GM19455 (cell line): ENCODE measurements around the gene UBALD1.
"Not testable (repeated sequence)": the region's sequence is repeated elsewhere in the genome, so short reads cannot be mapped to it uniquely, and the experiment has no call there.

Experiments
- ATAC-seq: cut with Tn5 transposase; IDR thresholded peaks from one replicate; pipeline ENCODE4 v1.9.1; 2021; ENCODE audit not compliant: unreplicated experiment

The UBALD1 gene

DNA sequence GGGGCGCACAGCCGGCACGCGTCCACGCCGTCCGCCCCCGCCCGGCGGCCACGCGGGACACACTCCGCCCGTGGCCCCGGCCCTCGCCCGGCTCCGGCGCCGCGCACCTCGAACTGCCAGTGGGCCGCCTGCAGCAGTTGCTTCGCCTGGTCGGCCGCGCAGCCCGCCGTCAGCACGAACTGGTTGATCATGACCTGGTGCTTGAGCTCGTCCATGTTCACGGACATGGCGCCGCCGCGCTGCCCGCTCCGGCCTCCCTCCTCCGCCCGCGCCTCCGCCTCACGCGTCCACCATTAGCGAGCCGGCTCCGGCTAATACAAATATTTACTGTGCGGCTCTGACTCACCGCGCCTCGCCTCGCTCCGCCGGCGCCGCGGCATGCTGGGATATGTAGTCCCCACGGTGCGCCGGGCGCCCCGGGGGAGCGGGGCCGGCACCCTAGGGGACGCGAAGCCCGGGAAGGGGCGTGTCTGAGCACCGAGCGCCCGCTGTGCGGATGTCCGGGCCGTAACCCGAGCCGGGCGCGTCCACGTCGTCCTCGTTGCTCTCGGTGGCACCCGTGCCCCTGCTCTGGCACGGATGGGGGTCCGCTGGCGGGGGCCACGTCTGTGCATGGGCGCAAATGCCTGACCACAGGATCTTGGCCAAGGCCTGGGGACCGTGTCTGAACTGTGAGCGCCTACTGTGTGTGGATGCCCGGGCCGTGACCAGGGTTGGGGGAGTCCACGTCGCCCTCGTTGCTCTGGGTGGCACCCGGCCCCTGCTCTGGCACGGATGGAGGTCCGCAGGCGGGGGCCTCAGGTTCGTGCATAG is at the start of gene UBALD1:
UBALD1 (minus strand) TSS at position 318 of the 813 bp plus-strand sequence; CDS start at position 227, 91 bp downstream.
- ATAC-seq, result peak; percentile 62

DNA sequence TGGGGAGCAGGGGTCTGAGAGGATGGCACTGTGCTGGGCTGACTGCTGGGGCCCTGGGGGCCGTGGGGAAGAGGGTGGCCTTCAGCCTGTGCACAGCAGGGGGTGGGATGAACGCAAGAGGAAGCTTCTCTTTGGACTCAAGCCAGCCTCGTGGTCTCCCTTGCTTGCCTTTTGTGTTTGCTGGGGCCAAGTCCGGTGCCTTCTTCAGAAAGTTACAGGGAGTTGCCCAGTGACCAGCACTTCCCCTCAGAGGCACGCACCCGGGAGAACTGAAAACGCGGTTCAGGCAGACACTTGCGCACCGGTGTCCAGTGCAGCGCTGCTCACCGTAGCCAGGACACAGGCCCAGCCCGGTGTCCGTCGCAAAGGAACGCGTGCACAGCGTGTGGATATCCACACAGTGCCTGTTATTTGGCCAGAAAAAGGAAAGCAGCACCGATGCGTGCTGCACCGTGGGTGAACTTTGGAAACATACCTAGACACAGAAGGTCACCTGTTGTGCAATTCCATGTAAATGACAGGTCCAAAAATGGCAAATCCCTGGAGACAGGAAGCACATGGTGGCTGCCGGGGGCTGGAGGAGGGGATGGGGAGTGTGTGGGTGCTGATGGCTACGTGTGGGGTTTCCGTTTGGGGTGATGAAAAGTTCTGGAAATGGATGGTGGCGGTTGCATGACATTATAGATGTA is 49.2 kb upstream of the UBALD1 start:
- no peak for ATAC-seq

DNA sequence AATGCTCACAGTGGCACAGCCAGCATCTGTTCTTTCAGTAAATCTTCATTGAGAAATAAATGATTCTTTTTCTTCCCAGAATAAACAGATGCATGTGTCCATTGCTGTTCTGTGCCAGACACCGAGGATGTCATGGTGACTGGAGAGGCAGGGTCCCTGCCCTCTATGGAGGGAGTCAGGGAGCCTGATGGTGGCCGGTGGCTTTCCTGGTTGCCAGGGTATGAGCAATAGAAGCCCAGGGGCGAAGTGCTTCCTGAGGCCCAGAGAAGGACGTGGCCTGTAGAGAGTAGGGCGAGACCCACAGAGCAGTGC is 48.7 kb upstream of the UBALD1 start:
- ATAC-seq, result no peak

DNA sequence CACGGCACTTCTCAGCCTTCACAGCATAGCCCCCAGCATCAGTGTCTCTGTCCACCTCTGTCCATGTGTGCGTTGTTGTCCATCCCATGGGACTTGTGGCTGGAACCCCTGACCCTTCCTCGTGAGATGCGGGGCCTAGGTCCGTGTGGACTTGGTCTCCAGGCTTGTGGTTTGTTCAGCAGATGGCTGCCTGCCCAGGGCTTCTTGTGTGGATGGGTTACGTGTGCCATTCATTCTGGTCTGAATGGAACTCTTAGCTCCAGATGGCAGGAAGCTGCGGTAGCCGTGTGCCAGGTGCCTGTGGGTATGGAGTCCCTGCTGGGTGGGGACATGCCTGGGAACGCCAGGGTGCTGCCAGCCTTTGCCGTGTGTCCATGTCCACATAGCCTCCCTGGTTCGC is 47.0 kb upstream of the UBALD1 start:
- ATAC-seq, result no peak

DNA sequence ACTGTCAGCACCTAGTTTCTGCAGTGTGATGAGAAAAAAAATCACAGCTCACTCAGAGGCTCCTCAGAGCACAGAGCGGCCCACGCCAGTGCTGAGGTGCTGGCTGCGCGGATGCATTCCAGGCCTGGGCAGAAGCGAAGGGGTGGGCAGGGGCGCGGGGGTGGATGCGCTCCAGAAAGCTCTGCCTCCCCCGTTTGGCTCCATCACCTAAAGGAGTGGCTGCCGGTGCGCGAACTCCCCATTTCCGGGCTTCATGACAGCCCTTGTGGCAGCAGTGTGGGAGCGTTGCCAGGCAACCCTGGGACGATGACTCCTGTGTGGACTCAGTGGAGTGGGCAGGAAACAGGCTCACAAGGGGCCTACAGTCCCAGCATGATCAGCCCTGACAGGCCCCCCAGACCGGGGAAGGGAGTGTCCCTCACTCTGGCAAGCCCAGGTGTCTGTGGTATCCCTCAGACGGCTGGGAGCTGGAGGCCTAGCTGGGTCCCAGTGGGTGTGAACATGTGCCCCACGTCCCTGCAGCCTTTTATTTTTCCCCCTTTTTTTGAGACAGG is 45.8 kb upstream of the UBALD1 start:
- no peak for ATAC-seq

DNA sequence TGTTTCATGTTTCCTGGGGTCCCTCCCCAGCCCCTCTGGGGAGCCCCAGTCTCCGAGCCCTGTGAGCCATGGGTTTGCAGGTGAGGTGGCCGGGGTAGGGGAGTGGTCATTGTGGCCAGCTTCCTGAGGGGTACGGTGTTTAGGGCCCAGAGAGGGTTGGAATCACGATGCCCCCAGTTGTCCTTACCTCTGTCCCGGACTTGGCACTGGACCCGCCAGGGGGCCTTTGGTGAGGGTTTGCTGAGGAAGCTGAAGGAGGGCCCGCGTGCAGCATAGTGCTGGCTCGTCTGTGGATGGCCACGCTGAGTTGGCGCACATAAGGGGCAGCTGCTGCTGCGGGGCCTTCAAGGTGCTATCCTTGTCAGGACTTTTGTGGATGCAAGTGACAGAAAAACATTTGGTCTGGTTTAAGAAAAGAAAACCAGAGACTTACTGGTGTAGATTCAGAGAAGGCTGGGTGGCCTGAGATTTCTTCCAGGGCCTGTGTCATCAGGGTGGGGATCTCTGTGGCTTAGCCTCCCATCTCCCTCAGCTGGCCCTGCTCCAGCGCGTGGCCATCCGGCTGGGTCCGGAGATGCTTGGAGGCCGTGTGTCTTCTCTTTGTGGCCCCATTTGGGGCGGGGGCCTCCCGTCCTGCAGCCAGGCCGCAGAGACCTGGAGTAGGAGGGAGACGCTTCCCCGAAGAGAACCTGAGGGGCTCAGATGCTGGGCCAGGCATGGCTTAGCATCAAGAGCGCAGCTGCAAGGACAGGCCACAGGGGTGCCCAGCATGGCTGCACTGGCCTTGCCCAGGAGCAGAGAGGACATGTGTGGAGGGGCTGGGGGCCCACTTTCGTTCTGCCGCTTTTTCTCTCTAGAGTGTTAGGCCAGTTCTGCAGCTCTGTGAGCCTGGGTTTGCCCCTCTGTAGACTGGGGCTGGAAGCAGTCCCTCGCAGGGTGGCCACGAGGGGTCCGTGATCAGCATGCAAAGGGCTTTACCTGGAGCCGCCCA is 45.0 kb upstream of the UBALD1 start:
- ATAC-seq, result no peak

DNA sequence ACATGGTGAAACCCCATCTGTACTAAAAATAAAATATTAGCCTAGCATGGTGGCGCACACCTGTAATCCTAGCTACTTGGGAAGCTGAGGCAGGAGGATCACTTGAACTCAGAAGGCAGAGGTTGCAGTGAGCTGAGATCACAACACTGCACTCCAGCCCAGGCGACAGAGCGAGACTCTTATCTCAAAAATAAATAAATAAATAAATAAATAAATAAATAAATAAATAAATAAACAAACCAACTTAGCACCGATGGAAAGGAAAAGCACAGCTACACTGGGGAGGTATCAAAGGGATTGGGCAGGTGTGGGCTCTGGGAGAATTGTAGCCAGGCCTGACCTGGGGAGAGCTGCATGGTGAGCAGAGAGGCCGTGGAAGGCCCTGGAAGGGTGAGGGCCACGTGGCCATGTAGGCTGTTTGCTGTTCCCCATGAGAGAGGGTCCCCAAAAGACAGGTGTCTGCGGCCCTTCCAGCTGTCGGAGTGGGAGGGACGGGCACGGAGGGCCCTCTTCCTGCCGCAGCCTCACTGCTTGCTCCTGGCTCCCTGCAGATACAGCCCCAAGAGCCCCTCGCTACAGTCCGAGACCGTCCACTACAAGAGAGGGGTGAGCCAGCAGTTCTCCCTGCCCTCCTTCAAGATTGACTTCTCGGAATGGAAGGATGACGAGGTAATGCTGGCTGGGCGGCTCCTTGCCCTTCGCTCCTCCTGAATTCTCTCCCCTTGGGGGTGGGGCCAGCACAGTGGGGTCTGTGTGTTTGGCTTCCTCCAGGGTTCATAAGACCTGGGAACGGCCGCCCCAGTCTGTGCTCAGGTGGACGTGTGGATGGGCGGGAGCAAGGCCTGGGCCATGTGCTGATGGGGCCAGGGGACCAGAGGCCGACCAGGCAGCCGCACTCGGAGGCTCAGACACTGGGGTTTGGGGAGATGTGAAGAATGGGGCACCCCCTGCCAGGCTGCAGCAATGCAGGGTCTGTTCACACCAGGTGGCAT is 42.3 kb upstream of the UBALD1 start:
- ATAC-seq, result no peak

DNA sequence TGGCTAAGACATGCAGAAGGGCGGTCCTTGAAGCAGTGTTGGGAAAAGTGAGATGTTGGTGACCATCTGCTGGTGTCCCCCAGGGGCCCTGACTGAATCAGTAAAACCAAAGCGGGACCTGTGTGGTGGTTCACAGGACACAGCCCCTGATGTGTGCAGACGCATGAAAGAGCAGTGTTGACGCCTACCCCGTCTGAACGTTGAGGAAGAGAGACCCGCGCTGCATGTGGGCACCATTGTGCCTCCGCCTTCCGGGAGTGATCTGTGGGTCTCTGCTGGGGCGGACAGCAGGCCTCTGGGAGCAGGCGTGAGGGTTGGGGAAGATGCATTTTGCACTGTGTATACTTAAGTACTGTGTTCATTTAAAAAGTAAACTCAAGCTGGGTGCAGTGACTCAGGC is 41.5 kb upstream of the UBALD1 start:
- ATAC-seq, result no peak

DNA sequence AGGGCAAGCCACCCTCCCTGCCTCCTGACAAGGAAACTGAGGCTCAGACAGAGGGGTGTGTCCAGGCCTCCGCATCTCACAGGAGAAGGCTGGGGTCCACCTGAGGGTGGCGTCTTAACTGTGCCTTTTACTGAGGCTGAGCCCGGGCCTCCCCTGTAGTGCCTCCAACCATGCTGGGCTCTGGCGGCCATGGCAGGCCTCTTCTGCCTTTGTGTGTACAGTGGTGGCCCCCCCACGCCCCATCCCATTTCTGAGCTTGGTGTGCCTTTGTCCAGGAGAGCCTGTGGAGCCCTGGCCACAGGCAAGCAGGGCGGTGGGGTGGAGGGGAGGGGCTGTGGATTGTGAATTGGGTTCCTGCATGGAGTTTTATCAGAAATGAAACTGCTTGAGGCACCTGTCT is 41.1 kb upstream of the UBALD1 start:
- ATAC-seq, result no peak

DNA sequence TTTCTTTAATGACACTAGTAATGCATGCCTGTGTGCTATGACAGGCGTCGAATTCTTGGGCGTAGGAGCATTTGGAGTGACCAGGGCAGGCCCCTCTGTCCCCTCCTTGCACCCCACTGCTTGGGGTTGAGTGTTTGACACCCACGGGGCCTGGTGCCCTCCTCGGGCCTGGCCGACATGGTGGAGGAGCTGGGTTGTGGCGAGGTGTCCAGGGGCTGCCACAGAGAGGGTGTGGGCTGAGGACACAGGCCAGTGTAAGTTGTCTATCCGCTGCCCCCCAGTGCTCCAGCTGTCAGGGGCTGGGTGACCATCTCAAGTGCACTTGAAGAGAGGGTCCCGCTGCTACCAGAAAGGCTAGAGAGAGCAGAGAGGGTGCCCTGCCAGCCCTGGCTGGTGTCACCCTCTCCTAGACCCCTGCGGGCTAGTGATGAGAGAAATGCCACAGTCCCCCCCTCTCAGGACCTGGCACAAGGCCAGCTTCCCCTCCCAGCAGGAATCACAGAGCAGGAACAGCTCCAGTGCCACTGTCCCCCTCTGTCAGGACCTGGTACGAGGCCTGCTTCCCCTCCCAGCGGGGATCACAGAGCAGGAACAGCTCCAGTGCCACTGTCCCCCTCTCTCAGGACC is 40.4 kb upstream of the UBALD1 start:
- no peak for ATAC-seq

DNA sequence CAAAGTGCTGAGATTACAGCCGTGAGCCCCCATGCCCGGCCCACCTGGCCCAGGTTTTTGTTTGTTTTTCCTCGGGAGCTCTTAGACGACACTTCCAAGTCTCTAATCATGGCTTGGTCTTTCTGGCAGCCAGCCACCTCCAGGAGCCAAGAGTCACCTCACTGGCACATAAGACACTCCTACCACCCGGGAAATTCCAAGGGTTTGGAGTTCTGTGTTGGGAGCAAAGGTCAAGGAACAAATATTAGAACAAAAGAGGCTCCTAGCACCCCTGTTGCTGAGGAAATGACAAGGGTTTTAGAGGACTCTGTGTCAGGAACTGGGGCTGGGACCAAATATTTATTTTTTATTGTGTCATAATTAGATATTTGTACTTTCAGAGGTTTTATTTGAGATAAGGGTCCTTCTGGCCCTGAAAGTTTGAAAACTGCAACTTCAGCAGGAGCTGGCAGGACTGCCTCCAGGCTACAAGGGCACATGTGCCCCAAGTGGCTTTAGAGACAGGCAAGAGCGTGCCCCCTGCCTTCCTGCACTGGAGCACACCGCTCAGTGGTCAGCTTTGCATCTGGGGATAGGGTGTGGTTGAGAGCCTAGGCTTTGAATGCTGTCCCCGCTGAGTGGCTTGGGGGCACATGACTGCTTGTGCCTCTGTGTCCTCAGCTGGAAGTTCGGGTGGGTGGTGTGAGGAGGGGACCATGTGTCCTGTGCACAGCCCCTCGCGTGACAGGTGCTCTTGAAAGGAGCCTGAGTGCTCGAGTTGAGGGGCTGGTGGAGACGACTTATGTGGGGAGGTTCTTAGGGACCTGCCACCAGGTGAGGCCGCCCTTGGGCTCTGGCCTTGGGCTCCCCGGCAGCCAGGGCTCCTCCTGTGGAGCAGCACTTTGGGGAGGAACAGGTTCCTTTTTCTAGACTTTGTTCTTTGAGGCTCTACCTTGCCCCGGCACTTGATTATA is 39.6 kb upstream of the UBALD1 start:
- ATAC-seq, result no peak

DNA sequence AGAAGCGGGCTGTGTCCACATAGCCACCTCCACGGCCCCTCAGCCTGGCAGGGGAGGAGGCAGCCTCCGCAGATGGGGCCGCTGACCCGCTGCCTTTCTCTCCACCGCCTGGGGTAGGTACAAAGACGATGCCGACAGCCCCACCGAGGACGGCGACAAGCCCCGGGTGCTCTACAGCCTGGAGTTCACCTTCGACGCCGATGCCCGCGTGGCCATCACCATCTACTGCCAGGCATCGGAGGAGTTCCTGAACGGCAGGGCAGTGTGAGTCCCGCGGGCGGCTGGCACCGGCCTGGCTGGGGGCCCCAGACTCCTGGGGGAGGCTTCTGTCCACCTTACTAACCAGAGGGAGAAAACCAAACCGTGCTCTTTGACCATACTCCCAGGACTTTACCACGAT is 37.9 kb upstream of the UBALD1 start:
- ATAC-seq, result no peak

DNA sequence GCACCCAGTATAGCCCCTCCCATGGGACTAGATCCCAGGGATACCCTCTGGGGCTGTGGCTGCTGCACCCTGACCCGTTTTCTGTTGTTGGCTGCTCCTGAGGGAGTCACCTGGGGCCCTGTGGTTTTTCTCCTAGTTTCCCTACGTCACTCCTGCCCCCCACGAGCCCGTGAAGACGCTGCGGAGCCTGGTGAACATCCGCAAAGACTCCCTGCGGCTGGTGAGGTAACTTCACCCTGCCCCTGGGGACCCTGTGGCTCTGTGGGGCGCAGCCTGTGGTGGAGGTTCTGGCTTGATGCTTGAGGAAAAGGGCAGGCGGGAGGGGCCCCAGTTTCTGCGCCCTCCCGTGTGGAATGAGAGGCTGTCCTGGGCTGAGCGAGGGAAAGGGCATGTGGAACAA is 37.1 kb upstream of the UBALD1 start:
- no peak for ATAC-seq

DNA sequence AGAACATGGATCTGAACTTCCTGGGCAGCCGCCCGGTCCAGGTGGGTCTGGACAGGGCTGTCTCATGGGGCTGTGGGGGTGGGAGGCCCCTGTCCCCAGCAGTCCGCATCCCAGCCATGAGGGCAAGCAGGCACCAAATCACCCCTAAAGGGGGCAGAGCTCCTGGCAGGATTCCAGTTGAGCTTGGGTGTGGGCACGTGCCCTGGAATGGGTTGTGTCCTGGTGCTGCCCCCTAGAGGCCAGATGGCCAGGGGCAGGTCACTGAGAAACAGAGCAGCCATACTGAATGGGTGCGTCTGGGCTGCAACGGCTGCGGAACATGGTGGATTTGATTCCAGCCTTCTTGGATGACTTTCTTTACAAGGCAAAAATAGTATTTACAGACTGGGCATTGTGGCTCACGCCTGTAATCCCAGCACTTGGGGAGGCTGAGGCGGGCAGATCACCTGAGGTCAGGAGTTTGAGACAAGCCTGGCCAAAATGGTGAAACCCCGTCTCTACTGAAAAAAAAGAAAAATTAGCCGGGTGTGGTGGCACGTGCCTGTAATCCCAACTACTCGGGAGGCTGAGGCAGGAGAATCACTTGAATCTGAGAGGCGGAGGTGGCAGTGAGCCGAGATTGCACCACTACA is 35.9 kb upstream of the UBALD1 start:
- ATAC-seq, result not testable (repeated sequence)

DNA sequence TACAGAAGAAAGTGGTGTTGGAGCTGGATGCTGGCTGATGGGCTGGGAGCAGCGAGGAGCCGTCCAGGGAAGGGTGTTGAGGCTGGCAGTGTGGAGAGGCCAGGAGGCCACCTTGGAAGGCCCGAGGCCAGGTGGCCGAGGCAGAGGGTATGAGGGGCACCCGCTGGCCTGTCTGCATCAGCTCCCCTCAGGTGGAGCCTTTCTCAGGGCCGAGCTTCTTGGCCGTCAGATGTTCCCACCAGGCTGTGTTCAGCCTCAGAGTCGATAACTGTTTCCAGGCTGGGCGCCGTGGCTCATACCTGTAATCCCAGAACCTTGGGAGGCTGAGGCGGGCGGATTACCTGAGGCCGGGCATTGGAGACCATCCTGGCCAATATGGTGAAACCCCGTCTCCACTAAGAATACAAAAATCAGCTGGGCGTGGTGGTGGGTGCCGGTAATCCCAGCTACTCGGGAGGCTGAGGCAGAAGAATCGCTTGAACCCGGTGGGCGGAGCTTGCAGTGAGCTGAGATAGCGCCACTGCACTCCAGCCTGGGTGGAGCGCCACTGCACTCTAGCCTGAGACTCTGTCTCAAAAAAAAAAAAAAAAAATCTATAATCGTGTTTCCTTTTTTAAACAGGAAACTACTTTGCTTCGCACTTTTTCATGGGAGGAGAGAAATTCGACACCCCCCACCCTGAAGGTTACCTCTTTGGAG is 35.2 kb upstream of the UBALD1 start:
- no peak for ATAC-seq

DNA sequence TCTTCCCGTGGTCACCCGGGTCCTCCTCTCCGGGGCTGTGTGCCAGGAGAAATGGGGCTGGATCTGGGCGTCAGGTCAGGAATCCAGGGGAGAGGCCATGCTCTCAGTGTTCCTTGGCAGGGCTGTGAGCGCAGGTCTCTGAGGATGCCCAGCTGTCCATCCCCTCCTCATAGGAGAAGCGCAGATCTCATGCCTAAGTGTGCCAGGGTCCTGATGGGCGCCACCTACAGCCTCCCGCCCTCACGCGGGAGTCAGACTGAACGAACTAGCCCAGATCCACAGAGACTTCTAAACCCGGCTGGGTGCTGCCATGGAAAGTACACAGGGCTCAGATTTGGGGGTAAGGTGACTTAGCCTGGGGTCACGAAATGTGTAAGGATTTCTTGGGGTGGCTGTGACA is 34.2 kb upstream of the UBALD1 start:
- ATAC-seq, result no peak

DNA sequence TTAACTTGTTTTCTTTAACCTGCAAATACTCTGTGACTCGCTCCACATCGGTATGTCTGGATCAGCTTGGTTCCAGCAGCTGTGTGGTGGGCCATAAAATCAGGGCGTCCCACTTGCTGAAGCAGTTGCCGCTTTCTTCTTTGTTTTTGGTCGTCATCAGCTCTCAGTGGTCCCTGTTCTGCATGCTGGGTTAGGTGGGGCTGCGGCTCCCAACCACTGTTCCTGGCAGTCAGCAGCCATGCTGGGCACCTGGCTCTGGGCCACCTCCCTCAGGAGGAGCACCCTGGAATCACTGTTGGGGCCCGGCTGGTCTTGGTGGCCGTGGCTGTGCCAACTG is 32.9 kb upstream of the UBALD1 start:
- ATAC-seq, result no peak
